ENCODE data around the gene MYH9.
A peak's percentile ranks its signal among the peaks of the same experiment; 100 is the strongest.
"Not testable (repeated sequence)": the region's sequence is repeated elsewhere in the genome, so short reads cannot be mapped to it uniquely, and the experiment has no call there.

MYH9 gene

GRCh38 chr22:36395055-36395849 lies 7.5 kb upstream of the MYH9 start:
- Histone ChIP-seq H3K9me2 (ENCODE audit: low read depth, low read length) (no peaks in the 10 kb centered on the region), H3K4me1 (ENCODE audit: insufficient read depth, low read length, severe bottlenecking) (peaks cover 55% of the 10 kb centered on the region), H3K9ac (ENCODE audit: low read length) (no peak overlapping the region), H3K27me3 (ENCODE audit: insufficient read depth, low read length) (no peaks in the 10 kb centered on the region), H4K20me1 (ENCODE audit: insufficient read depth, low read length) (no peaks in the 10 kb centered on the region), H2AFZ (ENCODE audit: low read length) (no peak overlapping the region), H3K4me3 (ENCODE audit: low read depth, low read length, poor library complexity, severe bottlenecking) (no peak overlapping the region), H3K36me3 (ENCODE audit: insufficient read depth, low read length) (no peaks in the 10 kb centered on the region), H3K79me2 (ENCODE audit: insufficient read depth, low read length) (no peaks in the 10 kb centered on the region), H3K9me3 (ENCODE audit: low read length) (no peaks in the 10 kb centered on the region), H3F3A (ENCODE audit: insufficient read depth, low read length) (no peaks in the 10 kb centered on the region; the same call in 1 of the 2 replicates), H3K4me2 (ENCODE audit: low read length) (no peak overlapping the region), H3K27ac (ENCODE audit: low read depth, low read length, poor library complexity, severe bottlenecking) (peak overlapping the region; percentile 83)
- TF ChIP-seq CTCF (IDR thresholded peaks at IDR 0.05; ENCODE audit: low read length) (no peak), EZH2 (IDR thresholded peaks at IDR 0.05; ENCODE audit: borderline replicate concordance, low read length) (no peak)

- no peak overlapping the region for H2AFZ ChIP-seq (ENCODE audit: low read length)
- H3K4me2 ChIP-seq (ENCODE audit: low read length) = no peak overlapping the region
- no peaks in the 10 kb centered on the region; the same call in 1 of the 2 replicates for H3F3A ChIP-seq (ENCODE audit: insufficient read depth, low read length)
- no peak overlapping the region for H3K4me3 ChIP-seq (ENCODE audit: low read depth, low read length, poor library complexity, severe bottlenecking)
- no peaks in the 10 kb centered on the region for H3K9me2 ChIP-seq (ENCODE audit: low read depth, low read length)
- H4K20me1 ChIP-seq (ENCODE audit: insufficient read depth, low read length) = no peaks in the 10 kb centered on the region
- H3K36me3 ChIP-seq (ENCODE audit: insufficient read depth, low read length) = peaks cover 2% of the 10 kb centered on the region; the same call in 1 of the 2 replicates
- no peaks in the 10 kb centered on the region for H3K9me3 ChIP-seq (ENCODE audit: low read length)
- no peak overlapping the region for H3K9ac ChIP-seq (ENCODE audit: low read length)
- peak overlapping the region; percentile 29 for H3K27ac ChIP-seq (ENCODE audit: low read depth, low read length, poor library complexity, severe bottlenecking)
- peaks cover 4% of the 10 kb centered on the region; the same call in 1 of the 2 replicates for H3K79me2 ChIP-seq (ENCODE audit: insufficient read depth, low read length)
- H3K27me3 ChIP-seq (ENCODE audit: insufficient read depth, low read length) = no peaks in the 10 kb centered on the region
- peaks cover 41% of the 10 kb centered on the region for H3K4me1 ChIP-seq (ENCODE audit: insufficient read depth, low read length, severe bottlenecking)
- no peak for TF ChIP-seq CTCF (IDR thresholded peaks at IDR 0.05; ENCODE audit: low read length)
- TF ChIP-seq EZH2 (IDR thresholded peaks at IDR 0.05; ENCODE audit: borderline replicate concordance, low read length) = no peak
Observed at GRCh38 chr22:36391638-36392037, 3.9 kb upstream of the MYH9 start.

GRCh38 chr22:36389122-36389521 lies 1.4 kb upstream of the MYH9 start:
- H3K27me3 ChIP-seq (ENCODE audit: insufficient read depth, low read length); H2AFZ ChIP-seq (ENCODE audit: low read length); H3K27ac ChIP-seq (ENCODE audit: low read depth, low read length, poor library complexity, severe bottlenecking): not testable (repeated sequence)

GRCh38 chr22:36387709-36387958 lies 133 bp downstream of the MYH9 start:
- H3K27me3 ChIP-seq (ENCODE audit: insufficient read depth, low read length) = no peaks in the 10 kb centered on the region
- H3K9me3 ChIP-seq (ENCODE audit: low read length) = no peaks in the 10 kb centered on the region
- H3K79me2 ChIP-seq (ENCODE audit: insufficient read depth, low read length) = peaks cover 38% of the 10 kb centered on the region
- H3K4me3 ChIP-seq (ENCODE audit: low read depth, low read length, poor library complexity, severe bottlenecking) = peak overlapping the region; percentile 79
- H3K36me3 ChIP-seq (ENCODE audit: insufficient read depth, low read length) = peaks cover 19% of the 10 kb centered on the region; the same call in 1 of the 2 replicates
- peaks cover 10% of the 10 kb centered on the region; the same call in 1 of the 2 replicates for H3F3A ChIP-seq (ENCODE audit: insufficient read depth, low read length)
- no peak overlapping the region for H2AFZ ChIP-seq (ENCODE audit: low read length)
- TF ChIP-seq CTCF (IDR thresholded peaks at IDR 0.05; ENCODE audit: low read length) = no peak
- TF ChIP-seq EZH2 (IDR thresholded peaks at IDR 0.05; ENCODE audit: borderline replicate concordance, low read length) = no peak
- H3K4me1 ChIP-seq (ENCODE audit: insufficient read depth, low read length, severe bottlenecking) = peaks cover 54% of the 10 kb centered on the region
- peak overlapping the region; percentile 79 for H3K9ac ChIP-seq (ENCODE audit: low read length)
- no peaks in the 10 kb centered on the region for H4K20me1 ChIP-seq (ENCODE audit: insufficient read depth, low read length)
- H3K4me2 ChIP-seq (ENCODE audit: low read length) = peak overlapping the region; percentile 87
- H3K27ac ChIP-seq (ENCODE audit: low read depth, low read length, poor library complexity, severe bottlenecking) = peak overlapping the region; percentile 94
- H3K9me2 ChIP-seq (ENCODE audit: low read depth, low read length) = no peaks in the 10 kb centered on the region

More at GRCh38 chr22:36389122-36389521, 1.4 kb upstream of the MYH9 start:
- peaks cover 26% of the 10 kb centered on the region for H3K79me2 ChIP-seq (ENCODE audit: insufficient read depth, low read length)
- not testable (repeated sequence) for H4K20me1 ChIP-seq (ENCODE audit: insufficient read depth, low read length); H3K9me2 ChIP-seq (ENCODE audit: low read depth, low read length); H3K9me3 ChIP-seq (ENCODE audit: low read length)
- H3K36me3 ChIP-seq (ENCODE audit: insufficient read depth, low read length) = peaks cover 12% of the 10 kb centered on the region; the same call in 1 of the 2 replicates
- peak overlapping the region; percentile 71 for H3K4me2 ChIP-seq (ENCODE audit: low read length)
- H3F3A ChIP-seq (ENCODE audit: insufficient read depth, low read length) = peaks cover 10% of the 10 kb centered on the region; the same call in 1 of the 2 replicates
- H3K9ac ChIP-seq (ENCODE audit: low read length) = peak overlapping the region; percentile 73; the same call in 1 of the 2 replicates
- H3K4me1 ChIP-seq (ENCODE audit: insufficient read depth, low read length, severe bottlenecking) = peaks cover 39% of the 10 kb centered on the region
- peak overlapping the region; percentile 79 for H3K4me3 ChIP-seq (ENCODE audit: low read depth, low read length, poor library complexity, severe bottlenecking)

Data from OCI-LY1 (cell line).